GM18517 (cell line): Measurements from ENCODE around the gene ETNK1.
"Not testable (repeated sequence)": the region's sequence is repeated elsewhere in the genome, so short reads cannot be mapped to it uniquely, and the experiment has no call there.

Experiments used
- ATAC-seq: cut with Tn5 transposase; IDR thresholded peaks from one replicate; pipeline ENCODE4 v1.9.1; 2021; ENCODE audit warnings: mild to moderate bottlenecking, moderate library complexity; ENCODE audit not compliant: unreplicated experiment

ETNK1 gene

GRCh38 chr12:22624870-22625761 lies at the start of gene ETNK1:
TSS of gene ETNK1 (plus strand) at chr12:22625171. CDS start at chr12:22625431, 260 bp downstream.
- ATAC-seq, result peak; percentile 88

GRCh38 chr12:22576065-22576464 lies 48.9 kb upstream of the ETNK1 start:
- no peak for ATAC-seq

GRCh38 chr12:22576473-22576872 lies 48.5 kb upstream of the ETNK1 start:
- no peak for ATAC-seq

GRCh38 chr12:22577667-22578066 lies 47.3 kb upstream of the ETNK1 start:
- ATAC-seq, result no peak

- ATAC-seq, result no peak
Observed at GRCh38 chr12:22578328-22578727, 46.6 kb upstream of the ETNK1 start.

GRCh38 chr12:22588817-22589216 lies 36.2 kb upstream of the ETNK1 start:
- ATAC-seq, result no peak

- no peak for ATAC-seq
Observed at GRCh38 chr12:22593864-22594263, 31.1 kb upstream of the ETNK1 start.

- not testable (repeated sequence) for ATAC-seq
Observed at GRCh38 chr12:22597539-22597938, 27.4 kb upstream of the ETNK1 start.

GRCh38 chr12:22598141-22598762 lies 26.7 kb upstream of the ETNK1 start:
- no peak for ATAC-seq

- no peak for ATAC-seq
Observed at GRCh38 chr12:22598763-22599161, 26.2 kb upstream of the ETNK1 start.

GRCh38 chr12:22600181-22600580 lies 24.8 kb upstream of the ETNK1 start:
- ATAC-seq, result no peak

- no peak for ATAC-seq
Observed at GRCh38 chr12:22609501-22609900, 15.5 kb upstream of the ETNK1 start.

- no peak for ATAC-seq
Observed at GRCh38 chr12:22610131-22610530, 14.8 kb upstream of the ETNK1 start.

GRCh38 chr12:22612822-22613221 lies 12.1 kb upstream of the ETNK1 start:
- ATAC-seq, result not testable (repeated sequence)

- no peak for ATAC-seq
Observed at GRCh38 chr12:22615963-22616501, 8.9 kb upstream of the ETNK1 start.

- no peak for ATAC-seq
Observed at GRCh38 chr12:22617630-22618029, 7.3 kb upstream of the ETNK1 start.

- no peak for ATAC-seq
Observed at GRCh38 chr12:22624548-22624869, 462 bp upstream of the ETNK1 start.

- peak; percentile 39 for ATAC-seq
Observed at GRCh38 chr12:22625762-22626294, 857 bp downstream of the ETNK1 start.

- no peak for ATAC-seq
Observed at GRCh38 chr12:22626406-22626805, 1.4 kb downstream of the ETNK1 start.

- no peak for ATAC-seq
Observed at GRCh38 chr12:22627371-22627770, 2.4 kb downstream of the ETNK1 start.

- ATAC-seq, result no peak
Observed at GRCh38 chr12:22628228-22628627, 3.3 kb downstream of the ETNK1 start.
